Brain pericyte (primary cell): ENCODE measurements around the gene RALGPS1.

Experiments
- DNase-seq: peaks from one replicate; pipeline ENCODE4 v3.0.0-alpha.2; 2012; ENCODE audit warnings: low read depth, low spot score

Gene RALGPS1

DNA sequence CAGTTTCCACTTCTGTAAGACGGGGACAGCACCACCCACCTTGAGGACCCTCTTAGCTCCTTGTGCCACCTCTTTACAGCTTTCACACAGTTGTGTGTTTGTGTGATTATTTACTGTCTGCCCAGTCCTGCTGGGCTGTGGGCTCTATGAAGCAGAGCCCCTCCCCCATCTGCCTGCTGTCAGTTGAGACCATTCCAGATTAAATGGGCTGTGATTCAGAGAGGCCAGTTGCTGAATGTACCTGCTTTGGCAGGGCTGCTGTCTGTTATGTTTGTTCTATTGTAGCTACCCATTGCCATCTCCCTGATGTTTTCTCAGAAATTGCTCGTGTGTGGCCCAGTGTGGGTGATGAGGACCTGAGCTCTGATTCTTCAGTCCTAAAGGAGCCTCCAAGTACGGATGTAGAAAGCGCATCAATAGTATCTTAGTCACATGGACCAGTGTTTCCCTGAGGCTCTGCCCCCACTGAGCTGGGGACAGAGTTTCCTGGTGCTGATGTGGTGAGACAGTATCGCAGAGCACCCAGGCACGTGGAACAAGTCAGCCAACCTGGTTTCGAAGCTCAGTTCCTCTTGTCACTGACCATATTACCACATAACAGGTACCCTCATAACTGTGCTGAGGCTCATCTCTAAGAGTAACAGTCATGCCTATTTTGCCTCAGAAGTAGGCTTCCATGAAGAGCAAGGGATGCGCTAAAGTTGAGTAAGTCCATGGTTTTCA, 204.2 kb downstream of the RALGPS1 start:
- no peak for DNase-seq

- DNase-seq = no peak
Measured at GRCh38 chr9:127119320-127119709, 204.7 kb downstream of the RALGPS1 start.

DNA sequence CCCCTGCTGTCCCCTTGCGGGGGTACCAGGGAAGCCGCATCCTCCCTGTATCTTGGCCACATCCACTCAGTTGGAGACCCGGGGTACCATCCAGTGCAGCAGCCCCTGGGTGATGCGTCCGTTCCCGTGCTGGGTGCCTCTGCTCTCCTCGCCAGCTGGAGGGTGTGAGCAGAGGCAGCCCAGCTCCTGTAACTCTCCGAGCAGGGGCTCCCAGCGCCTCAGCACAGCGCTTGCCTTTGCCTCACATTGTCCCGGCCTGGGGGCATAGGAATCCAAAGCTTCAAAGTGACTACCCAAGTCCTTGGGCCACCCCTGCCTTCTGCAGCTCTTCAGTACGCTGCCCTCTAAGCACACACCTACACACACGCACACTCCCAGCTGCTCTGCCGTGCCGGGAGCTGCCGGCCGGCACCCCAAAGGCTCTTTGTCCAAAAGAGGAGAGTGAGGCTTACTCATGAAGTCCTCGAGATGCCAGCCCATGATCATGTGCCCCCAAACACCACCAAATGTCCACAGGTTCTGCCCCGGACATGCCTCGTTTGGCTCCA, 207.1 kb downstream of the RALGPS1 start:
- DNase-seq = no peak

DNA sequence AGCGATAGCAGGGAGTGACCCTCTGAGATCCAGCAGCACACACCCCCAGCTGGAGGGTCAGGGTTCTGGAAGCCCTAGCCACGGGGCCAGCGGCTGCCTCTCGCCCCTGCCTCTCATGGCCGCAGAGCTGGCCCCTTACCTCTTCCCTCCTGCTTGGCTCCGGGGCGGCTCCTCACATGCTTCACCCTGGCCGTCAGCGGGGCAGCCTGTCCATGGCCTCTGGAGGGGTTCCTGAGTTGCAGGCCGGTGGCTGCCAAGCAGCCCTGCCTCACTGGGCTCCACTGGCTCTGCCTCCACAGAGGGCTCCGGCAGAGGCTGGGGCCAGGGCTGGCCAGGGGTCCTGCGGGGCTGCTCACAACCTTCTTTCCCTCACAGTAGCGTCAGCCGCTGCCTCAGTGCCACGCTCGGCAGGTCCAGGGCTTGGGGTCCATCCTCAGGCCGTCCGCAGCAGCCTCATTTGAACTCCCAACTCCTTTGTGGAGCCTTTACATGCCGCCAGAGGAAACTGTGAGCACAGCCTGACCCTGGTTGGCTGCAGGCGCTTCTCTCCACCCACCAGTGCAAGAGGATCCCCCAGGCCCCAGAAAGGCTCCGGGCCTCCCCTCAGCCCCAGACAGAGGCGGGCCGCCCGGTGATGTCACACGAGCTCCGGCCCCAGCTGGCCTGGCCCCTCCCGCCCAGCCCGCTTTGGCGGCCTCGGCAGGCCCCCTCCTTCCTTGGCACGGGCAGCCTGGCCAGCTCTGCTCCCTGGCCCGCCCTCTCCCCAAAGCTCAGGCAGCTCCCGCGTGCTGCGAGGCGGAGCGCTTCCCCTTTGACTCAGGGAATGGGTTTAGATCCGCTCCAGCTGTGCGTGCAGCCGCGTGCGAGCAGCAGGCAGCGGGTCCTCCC, 207.8 kb downstream of the RALGPS1 start, which contains the start of gene ANGPTL2:
Gene ANGPTL2 (minus strand): TSS at position 460 of the 888 bp plus-strand sequence. CDS start 13,904 bp downstream, outside the sequence.
- peak; percentile 91 for DNase-seq

DNA sequence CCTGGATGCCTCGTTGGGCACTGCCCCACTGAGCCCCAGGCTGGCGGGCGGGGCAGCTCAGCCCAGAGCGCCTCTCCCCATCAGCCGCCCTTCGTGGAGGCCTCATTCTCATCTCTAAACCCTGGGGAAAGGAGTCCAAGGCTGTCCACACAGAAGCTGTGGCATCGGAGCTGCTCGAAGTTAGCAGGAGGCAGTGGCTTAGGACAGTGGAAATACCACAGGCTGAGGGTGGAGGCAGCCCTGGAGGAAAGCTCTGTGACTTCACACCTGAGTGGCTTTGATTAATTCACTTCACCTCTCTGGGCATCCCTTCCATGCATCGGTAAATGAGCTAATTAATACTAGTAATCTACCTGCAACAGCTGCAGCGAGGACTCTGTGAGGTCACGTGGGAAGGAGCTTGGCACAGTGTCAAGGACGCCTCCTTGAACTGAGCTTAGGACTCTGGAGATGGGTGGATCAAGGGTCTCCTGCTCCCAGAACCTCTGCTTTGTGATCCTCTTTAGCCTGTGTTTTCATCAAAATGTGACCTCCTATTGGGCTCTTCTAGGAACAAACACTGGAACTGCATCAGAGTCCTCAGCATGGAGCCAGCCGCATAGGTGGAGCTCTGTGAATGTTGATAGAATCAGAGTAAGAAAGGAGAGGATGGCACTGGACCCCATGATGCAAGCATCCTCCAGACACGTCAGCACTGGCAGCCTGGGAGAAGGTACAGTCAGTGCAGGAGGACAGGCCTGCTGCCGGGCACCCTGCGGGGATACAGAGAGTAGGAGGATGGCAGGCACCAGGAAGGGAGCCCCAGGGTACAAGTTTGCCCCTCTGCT, 208.7 kb downstream of the RALGPS1 start:
- DNase-seq = peak; percentile 50

DNA sequence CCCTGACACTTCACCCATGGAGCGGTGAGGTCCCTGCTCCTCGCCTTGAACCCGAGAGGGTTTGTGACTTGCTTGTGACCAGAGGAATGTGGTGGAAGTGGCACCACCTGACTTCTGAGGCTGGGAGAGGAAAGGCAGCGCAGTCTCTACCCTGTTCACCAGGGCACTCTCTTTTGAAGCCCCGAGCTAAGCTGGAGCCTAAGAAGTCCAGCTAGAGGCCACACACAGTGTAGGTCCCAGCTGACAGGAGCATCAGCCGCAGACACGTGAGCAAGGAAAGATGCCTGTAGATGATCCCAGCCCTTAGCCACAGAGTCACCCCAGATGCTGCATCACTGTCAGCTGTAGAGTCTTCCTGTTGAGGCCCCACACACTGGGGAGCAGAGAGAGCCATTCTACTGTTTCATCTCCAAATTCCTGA, 209.5 kb downstream of the RALGPS1 start:
- DNase-seq = no peak

GRCh38 chr9:127124792-127125191, 210.2 kb downstream of the RALGPS1 start:
- DNase-seq = no peak

GRCh38 chr9:127126971-127127370, 212.4 kb downstream of the RALGPS1 start:
- no peak for DNase-seq

DNA sequence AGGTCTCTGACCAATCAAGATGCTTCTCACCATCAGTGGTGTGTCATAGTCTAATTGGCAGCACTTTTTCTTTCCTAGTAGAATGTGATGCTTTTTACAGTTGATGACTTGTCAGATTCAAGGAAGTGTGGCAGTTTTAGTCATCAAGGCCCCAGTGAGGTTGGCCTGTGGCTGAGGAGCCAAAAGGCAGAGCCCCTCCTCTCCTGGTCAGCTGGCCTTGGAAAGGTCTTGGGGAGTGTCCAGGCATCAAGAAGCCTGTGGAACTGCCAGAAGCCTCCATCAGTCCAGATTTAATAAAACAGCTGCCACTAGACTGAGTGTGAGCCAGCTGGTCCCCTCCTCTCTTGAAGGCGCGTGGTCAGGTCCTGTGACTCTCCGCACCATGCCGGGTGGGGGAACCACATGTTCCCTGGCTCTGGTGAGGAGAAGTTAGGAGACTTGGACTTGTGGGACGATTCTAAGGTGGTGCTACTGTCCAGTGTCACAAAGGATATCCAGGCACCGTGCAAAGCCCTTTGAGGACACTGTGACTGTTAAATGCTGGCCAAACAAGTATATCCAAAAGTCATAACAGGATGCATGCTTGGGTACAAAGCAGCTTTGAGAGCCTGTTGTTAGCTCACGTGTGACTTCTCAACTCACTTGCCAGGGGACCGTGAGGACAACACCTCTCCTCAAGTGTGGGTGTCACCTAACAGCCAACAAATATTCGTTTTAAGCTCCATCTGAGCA, 213.9 kb downstream of the RALGPS1 start:
- DNase-seq = no peak

DNA sequence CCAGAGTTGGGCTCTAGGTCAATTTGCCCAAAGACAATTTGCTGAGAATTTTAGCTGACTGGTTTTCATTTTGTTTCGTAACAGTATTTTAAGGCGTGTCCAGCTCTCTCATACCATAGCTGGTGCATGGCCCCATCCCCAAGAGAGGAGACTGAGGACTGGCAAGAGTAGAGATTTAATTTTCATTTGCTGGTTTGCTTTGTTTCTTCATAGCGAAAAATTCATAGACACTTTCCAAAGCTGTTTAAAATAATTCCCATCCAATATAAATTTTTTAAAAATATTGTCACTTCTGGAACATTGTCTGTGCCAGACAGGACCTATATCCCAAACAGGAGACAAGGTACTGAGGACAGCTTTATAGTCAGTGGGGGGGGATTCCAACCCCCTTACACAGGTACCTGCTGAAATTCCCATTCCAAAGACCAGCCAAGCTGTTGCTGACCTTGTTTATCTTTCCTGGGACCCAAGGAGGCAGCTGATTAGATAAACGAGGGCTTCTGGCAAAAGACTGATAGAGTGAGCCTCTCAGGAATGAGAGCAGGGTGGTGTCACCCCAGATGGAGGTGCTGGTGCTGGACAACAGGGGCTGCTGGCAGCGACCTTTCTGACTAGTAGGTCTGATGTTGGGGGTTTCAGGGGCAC, 214.6 kb downstream of the RALGPS1 start:
- no peak for DNase-seq

DNA sequence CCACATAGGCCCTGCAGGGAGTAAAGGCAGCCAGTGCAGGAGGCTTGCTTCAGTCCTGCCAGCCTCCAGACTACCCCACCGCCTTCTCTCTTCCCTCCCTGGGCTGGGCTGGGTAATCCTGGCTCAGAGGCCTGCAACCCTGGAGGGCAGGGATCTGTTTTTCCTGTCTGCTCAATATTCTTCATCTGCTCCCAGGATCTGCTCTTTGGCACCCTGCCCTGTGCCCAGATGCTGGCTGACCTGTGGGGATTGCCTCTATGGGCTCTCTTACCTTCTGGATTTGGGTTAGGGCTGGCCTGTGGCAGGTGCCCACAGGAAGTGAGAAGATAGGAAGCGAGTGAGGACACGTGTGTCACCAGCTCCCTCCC, 215.1 kb downstream of the RALGPS1 start:
- no peak for DNase-seq

DNA sequence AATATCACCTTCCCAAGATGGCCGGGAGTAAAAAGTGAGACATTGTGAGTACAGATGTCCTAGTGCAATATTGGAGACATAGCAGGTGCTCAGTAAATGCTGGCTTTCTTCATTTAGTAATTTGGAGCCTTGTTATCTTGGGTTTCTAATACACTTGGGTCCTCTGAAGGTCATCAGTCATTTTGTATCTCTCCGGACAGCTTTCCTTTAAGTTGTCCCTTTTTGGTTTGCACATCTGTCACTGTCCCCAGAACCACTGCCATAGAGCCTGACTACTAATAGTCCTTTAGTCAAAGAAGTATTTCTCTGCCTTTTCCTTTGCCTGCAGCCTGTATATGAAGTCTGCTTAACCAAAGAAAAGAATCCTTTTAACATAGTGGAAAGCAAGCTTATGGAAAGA, 215.7 kb downstream of the RALGPS1 start:
- DNase-seq = no peak

DNA sequence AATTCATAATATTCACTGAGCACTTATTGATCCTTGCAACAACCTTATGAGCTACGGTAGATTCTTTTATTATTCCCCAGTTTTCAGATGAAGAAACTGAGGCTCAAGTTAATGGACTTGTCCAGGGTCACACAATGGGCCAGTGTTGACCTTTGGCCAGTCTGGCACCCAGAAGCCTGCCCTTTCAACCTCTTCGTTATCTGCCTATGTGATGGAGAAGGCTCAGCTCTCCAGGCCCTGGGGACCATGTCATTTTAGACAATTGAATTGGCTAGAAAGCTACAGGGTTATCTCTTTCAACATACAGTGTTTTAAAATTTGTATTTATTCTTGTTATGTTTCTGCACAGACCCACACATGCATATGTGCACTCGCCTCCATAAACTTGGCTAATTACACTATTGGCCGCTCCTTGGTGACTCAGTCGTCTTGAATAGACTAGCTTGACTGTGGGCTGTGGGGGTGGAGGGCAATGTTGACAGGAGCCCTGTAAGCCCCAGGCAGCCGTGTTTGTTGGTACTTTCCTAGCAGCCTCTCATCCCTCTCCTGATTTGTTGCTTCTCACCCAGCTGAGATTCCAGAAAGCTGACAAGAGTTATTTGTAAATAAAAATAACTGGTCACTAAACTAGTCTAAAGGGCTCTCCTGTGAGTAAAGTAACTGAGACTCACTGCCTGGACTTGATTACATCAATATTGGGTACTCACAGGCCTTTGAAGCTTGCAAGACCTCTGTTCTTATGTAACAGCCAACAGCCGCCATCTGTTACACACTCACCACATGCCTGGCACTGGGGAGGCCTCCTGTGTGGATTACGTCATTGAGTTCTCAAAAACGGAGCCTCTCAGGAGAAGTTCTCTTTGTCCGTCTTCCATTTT, 216.3 kb downstream of the RALGPS1 start:
- no peak for DNase-seq

DNA sequence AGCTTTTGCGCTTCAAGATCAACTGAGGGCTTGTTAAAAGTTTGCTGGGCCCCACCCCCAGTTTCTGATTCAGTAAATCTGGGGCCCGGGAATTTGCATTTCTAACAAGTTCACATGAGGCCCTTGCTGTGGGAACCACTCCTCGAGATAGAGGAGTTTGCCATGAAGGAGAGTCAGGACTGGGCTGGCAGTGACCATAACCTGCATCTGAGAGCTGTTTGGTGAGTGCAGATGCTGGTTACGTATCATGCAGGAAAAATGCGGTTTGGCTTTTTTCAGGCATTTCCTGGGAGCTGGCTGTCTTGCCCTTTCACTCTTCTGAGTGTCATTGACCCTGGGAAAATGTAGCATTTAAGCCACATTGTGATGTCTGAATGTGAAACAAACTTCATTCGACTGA, 217.3 kb downstream of the RALGPS1 start:
- DNase-seq = no peak

DNA sequence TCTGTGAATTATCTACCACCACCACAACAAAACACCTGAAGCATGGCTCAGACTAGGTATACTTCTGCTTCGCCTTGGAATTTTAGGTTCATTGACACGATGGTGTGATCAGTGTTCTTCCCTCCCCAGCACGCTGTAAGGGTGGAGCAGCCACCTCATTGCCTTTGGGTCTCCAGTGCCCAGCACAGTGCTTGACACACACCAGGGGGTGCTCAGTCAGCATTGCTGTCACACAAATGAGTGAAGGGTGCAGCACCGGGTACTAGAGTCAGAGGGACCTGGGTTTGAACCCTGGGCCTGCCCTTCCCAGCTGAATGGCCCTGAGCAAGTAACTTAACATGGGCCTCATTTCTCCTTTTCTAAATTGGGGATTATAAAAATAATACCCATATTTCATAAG, 217.8 kb downstream of the RALGPS1 start:
- no peak for DNase-seq

DNA sequence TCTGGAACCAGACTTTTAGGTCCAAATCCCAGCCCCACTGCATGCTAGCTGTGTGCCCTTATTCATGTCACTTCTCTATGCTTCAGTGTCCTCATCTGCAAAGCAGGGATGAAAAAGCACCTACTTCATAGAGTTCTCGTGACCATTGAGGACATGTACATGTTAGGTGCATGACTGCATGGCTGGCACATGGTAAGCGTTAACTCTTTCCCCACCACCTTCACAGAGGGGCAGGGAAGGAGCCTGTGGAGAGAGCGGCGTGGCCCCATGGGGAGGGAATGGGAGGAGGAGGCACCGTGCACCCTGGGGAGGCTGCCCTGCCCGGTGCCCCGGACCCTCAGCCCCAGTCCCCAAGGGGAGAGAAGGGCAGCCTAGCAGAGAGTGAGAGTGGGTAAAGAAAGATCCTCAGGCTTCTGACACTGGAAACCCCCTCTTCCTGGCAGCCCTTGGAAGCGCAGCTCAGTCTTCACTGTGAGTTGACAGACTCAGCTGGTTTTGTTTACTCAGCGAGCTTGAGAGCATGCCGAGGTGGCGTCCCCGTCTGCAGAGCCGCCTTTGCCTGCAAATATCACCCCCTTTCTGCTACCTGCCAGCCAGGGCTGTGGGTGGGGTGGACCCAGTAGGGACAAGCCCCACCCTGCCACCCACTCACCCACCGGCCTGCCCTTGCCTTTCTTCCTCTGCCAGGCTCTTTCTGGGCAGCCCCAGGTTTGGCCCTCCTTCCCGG, 218.5 kb downstream of the RALGPS1 start:
- DNase-seq = no peak

GRCh38 chr9:127133739-127134167, 219.2 kb downstream of the RALGPS1 start:
- DNase-seq = no peak

- no peak for DNase-seq
Measured at GRCh38 chr9:127135056-127135745, 220.6 kb downstream of the RALGPS1 start.
